GM12864 (cell line): ENCODE measurements around the gene P2RX3.
"Not testable (repeated sequence)": the region's sequence is repeated elsewhere in the genome, so short reads cannot be mapped to it uniquely, and the experiment has no call there.

Source experiments
- DNase-seq: peaks from one replicate; pipeline ENCODE4 v3.0.0-alpha.2; 2011; ENCODE audit warnings: low read depth
- H3K4me3 ChIP-seq: 2 replicates; pipeline ENCODE4 v1.5.1; 2011; ENCODE audit warnings: mild to moderate bottlenecking, low read depth, low read length, control low read depth
- CTCF ChIP-seq: IDR thresholded peaks from 2 replicates; pipeline ENCODE4 v1.5.1; 2011; ENCODE audit warnings: low read depth, mild to moderate bottlenecking, moderate library complexity, low read length, control low read depth, inconsistent platforms; ENCODE audit errors: missing control alignments

Gene P2RX3

GRCh38 chr11:57399972-57400578 is 61.9 kb downstream of the P2RX3 start:
- no peak overlapping the region for H3K4me3 ChIP-seq
- TF ChIP-seq CTCF: no peak
- no peak for DNase-seq

- H3K4me3 ChIP-seq: no peak overlapping the region
- no peak for TF ChIP-seq CTCF
- DNase-seq: no peak
Observed at GRCh38 chr11:57402188-57403002, 64.2 kb downstream of the P2RX3 start.

GRCh38 chr11:57403003-57403801 is 65.0 kb downstream of the P2RX3 start:
- not testable (repeated sequence) for DNase-seq

GRCh38 chr11:57403802-57404147 is 65.6 kb downstream of the P2RX3 start:
- no peak for TF ChIP-seq CTCF
- H3K4me3 ChIP-seq: no peak overlapping the region
- DNase-seq: no peak

More at GRCh38 chr11:57403003-57403801, 65.0 kb downstream of the P2RX3 start:
- not testable (repeated sequence) for H3K4me3 ChIP-seq

DNA sequence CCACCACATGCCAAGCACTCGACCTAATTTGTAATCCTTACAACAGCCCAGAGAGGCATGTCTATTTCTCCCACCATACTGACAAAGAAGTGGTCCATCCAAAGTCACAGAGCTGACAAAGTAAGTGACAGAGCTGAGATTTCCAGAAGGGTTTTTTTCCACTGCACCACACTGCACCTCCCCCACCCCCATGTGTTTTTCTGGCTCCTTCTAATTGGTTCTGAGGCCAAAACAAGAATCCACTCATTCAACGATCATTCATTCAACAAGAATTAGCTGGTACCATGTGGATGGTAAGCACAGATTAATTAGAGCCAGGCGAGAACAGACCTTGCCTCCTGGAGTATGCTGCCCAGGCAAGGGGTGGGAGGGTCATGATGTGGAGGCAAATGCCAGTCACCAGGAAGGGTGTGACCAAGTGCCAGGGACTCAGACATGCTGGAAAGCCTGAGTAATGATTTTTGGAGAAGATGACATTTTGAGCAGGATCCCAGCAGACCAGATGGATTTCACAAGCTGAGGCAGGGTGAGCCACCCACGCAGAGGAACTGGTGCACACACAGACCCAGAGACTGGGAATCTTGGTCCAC is 67.2 kb downstream of the P2RX3 start:
- no peak for DNase-seq
- no peak for TF ChIP-seq CTCF
- no peak overlapping the region for H3K4me3 ChIP-seq

DNA sequence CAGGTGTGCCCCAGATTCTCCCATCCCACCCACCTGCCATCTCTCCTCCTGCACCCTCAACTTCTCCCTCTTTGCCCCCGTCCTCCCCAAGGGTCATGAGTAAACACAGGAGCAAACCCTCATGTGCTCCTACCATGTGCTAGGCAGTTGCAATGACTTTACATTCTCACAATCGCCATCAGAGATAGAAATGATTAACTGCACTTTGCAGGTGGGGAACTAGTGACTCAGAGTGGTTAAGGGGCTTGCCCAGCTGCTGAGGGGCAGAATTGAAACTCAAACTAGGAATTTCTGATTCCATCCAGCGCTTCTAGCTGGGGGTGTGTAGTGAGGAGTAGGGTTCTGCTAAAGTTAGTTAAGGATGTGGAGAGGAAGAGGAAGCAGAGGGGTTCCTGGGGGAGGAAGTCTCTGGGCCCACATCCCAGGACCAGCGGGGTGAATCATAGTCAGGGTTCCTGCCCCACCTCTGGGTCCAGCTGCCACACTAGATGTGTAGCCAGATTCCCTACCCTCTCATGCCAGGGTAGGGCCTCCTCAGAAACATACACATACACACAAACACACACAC is 68.3 kb downstream of the P2RX3 start:
- no peak overlapping the region for H3K4me3 ChIP-seq
- TF ChIP-seq CTCF: no peak
- DNase-seq: no peak
